Thyroid gland (tissue), 4 donors: ENCODE results near the gene EEFSEC. TPM values are rescaled to one million over a fixed set of nuclear protein-coding genes. Genes with fewer than 3 reads are reported as not detected.

Source experiments
- DNase-seq, 2 donors: peaks; one replicate each; pipeline ENCODE4 v3.0.0-alpha.2; 2019
- H3K27ac ChIP-seq, 3 donors: fragments of 200-600 bp; sonication (generic); 1 replicate in 2 of 3; 2 replicates in 1 of 3; pipeline ENCODE4 v1.5.1; 2016 to 2019; ENCODE audit warnings: mild to moderate bottlenecking in 1 of 3, moderate library complexity in 1 of 3
- H3K27me3 ChIP-seq: fragments of 200-600 bp; sonication (generic); one replicate; pipeline ENCODE4 v1.5.1; 2019
- H3K36me3 ChIP-seq, 2 donors: fragments of 200-600 bp; sonication (generic); one replicate each; pipeline ENCODE4 v1.5.1; 2016 to 2019
- H3K4me1 ChIP-seq, 2 donors: fragments of 200-600 bp; sonication (generic); one replicate each; pipeline ENCODE4 v1.5.1; 2017 to 2019
- H3K4me3 ChIP-seq, 3 donors: fragments of 200-600 bp; sonication (generic); replicated peaks in 1 of 3; 1 replicate in 2 of 3; 2 replicates in 1 of 3; pipeline ENCODE4 v1.5.1; 2016; ENCODE audit warnings: mild to moderate bottlenecking in 1 of 3
- H3K9me3 ChIP-seq: fragments of 200-600 bp; sonication (generic); one replicate; pipeline ENCODE4 v1.5.1; 2017
- CTCF ChIP-seq, 6 experiments: fragments of 200-600 bp in 3 of 6; fragments of 450-650 bp in 3 of 6; sonication (generic) in 3 of 6; IDR thresholded peaks; one replicate each; pipeline ENCODE4 v1.5.1; 2016 to 2019; ENCODE audit warnings: antibody characterized with exemption in 6 of 6, mild to moderate bottlenecking in 2 of 6, inconsistent platforms in 1 of 6, moderate library complexity in 1 of 6
- POLR2A ChIP-seq, 2 donors: fragments of 450-650 bp; IDR thresholded peaks; one replicate each; pipeline ENCODE4 v1.6.1; 2017; ENCODE audit warnings: antibody characterized with exemption in 2 of 2, mild to moderate bottlenecking in 2 of 2, moderate library complexity in 1 of 2
- WGBS, 2 donors: methylation state at CpG; one replicate each; pipeline ENCODE4 v1.1.5; 2017; 5-methylcytosine and 5-hydroxymethylcytosine counted together
- intact Hi-C: fragments of 100-400 bp; cut with DNase I; formaldehyde crosslinking; loops from one replicate; pipeline ENCODE4 v1.15.1; 2023
- total RNA-seq, 4 donors: library from RNA; depleted of rRNA; stranded (reverse); fragments of >200 nt; gene quantifications; one replicate each; pipeline ENCODE4 v1.2.3, GENCODE V29; 2016

Gene EEFSEC
- total RNA-seq, 4 donors from 2014 or later = 13.3 to 26.6 (median 21.7) TPM

GRCh38 chr3:128176276-128176833, 23.1 kb downstream of the EEFSEC start:
- 87 to 90% methylated on average over 6 of the region's 6 CpGs for WGBS, 2 donors
- DNase-seq = no peak
- no peaks in the 10 kb centered on the region for H3K9me3 ChIP-seq
- H3K36me3 ChIP-seq = no peaks in the 10 kb centered on the region
- H3K4me1 ChIP-seq = peaks cover 11 to 31% of the 10 kb centered on the region in 2 donors
- no peak for TF ChIP-seq CTCF (IDR thresholded peaks at IDR 0.05)
- TF ChIP-seq POLR2A (IDR thresholded peaks at IDR 0.05) = no peak
- no peak overlapping the region for H3K27ac ChIP-seq
- H3K27me3 ChIP-seq = no peaks in the 10 kb centered on the region
- intact Hi-C loops = loop anchor here (5.0 to 10.0 kb wide), 2 partner anchors 148 to 311 kb away; no protein-coding TSS in a partner anchor
- H3K4me3 ChIP-seq = no peak overlapping the region

- Histone ChIP-seq H3K4me1 (peaks cover 14 to 36% of the 10 kb centered on the region in 2 donors), H3K36me3 (no peaks in the 10 kb centered on the region), H3K27me3 (no peaks in the 10 kb centered on the region), H3K27ac (no peak overlapping the region), H3K4me3 (no peak overlapping the region), H3K9me3 (no peaks in the 10 kb centered on the region)
- WGBS, 2 donors = 83 to 87% methylated on average over 2 of the region's 2 CpGs
- DNase-seq = no peak
- intact Hi-C loops = loop anchor here (5.0 to 10.0 kb wide), 2 partner anchors 147 to 309 kb away; no protein-coding TSS in a partner anchor
- TF ChIP-seq CTCF (IDR thresholded peaks at IDR 0.05) = no peak
- no peak for TF ChIP-seq POLR2A (IDR thresholded peaks at IDR 0.05)
Observed at GRCh38 chr3:128177865-128178264, 24.6 kb downstream of the EEFSEC start.

- H3K36me3 ChIP-seq = no peaks in the 10 kb centered on the region
- H3K4me1 ChIP-seq = peaks cover 14 to 35% of the 10 kb centered on the region in 2 donors
- intact Hi-C loops = loop anchor here (5.0 to 10.0 kb wide), 2 partner anchors 146 to 308 kb away; no protein-coding TSS in a partner anchor
- H3K9me3 ChIP-seq = no peaks in the 10 kb centered on the region
- no peak for TF ChIP-seq POLR2A (IDR thresholded peaks at IDR 0.05)
- no peak for TF ChIP-seq CTCF (IDR thresholded peaks at IDR 0.05)
- H3K4me3 ChIP-seq = no peak overlapping the region
- H3K27ac ChIP-seq = no peak overlapping the region
- WGBS, 2 donors = 61 to 68% methylated on average over 4 of the region's 4 CpGs
- H3K27me3 ChIP-seq = no peaks in the 10 kb centered on the region
- no peak for DNase-seq
Observed at GRCh38 chr3:128178782-128179483, 25.7 kb downstream of the EEFSEC start.

- intact Hi-C loops = loop anchor here (5.0 to 10.0 kb wide), 2 partner anchors 145 to 308 kb away; no protein-coding TSS in a partner anchor
- Histone ChIP-seq H3K4me1 (peaks cover 14 to 31% of the 10 kb centered on the region in 2 donors), H3K27me3 (no peaks in the 10 kb centered on the region), H3K27ac (no peak overlapping the region), H3K4me3 (no peak overlapping the region), H3K36me3 (no peaks in the 10 kb centered on the region), H3K9me3 (no peaks in the 10 kb centered on the region)
- no peak for DNase-seq
- 73 to 78% methylated on average over 7 of the region's 7 CpGs for WGBS, 2 donors
- TF ChIP-seq CTCF (IDR thresholded peaks at IDR 0.05) = no peak
- TF ChIP-seq POLR2A (IDR thresholded peaks at IDR 0.05) = no peak
Observed at GRCh38 chr3:128179484-128179819, 26.2 kb downstream of the EEFSEC start.

GRCh38 chr3:128180436-128180835, 27.2 kb downstream of the EEFSEC start:
- no peak for TF ChIP-seq POLR2A (IDR thresholded peaks at IDR 0.05)
- no peak for TF ChIP-seq CTCF (IDR thresholded peaks at IDR 0.05)
- peaks cover 14 to 22% of the 10 kb centered on the region in 2 donors for H3K4me1 ChIP-seq
- no peak overlapping the region for H3K27ac ChIP-seq
- 50 to 58% methylated on average over 2 of the region's 2 CpGs for WGBS, 2 donors
- no peaks in the 10 kb centered on the region for H3K27me3 ChIP-seq
- no peaks in the 10 kb centered on the region for H3K36me3 ChIP-seq
- intact Hi-C loops = no loop called here
- DNase-seq = peak; percentile 44 to 45
- H3K4me3 ChIP-seq = no peak overlapping the region
- no peaks in the 10 kb centered on the region for H3K9me3 ChIP-seq
